ENCODE data around the gene AKAP17A.

DNA sequence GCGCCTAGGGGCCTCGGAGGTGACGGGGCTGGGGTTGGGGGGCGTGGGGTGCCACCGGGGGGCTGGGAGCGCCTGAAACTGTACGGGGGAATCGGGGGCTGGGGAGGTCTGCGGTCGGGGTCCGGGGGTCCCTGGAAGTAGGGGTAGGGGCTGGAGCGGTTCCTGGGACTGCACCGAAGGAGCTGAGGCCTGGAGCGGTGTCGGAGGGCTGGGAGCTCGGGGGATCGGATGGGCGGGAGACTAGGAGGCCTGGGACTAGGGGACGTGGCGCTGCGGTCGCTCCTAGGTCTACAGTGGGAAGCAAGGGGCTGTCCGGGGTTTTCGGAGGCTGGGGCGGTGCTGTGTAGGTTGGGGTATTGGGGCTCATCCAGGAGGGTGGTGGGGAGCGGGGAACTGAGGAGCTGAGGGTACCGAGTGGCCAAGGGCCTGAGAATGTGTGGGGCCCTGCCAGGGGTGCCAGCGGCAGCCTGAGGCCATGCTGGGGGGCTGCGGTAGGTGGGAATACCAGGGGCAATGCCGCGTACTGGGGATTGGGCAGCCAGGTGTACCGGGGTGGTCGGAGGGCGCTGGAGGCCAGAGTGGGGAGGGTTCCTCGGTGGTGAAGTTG, 562 bp downstream of the AKAP17A start:
- TF ChIP-seq ZNF274 (IDR thresholded peaks at IDR 0.05; ENCODE audit: low read depth, low read length) (no peak), YY1 (IDR thresholded peaks at IDR 0.05; ENCODE audit: insufficient read depth, insufficient read length) (no peak)
